HEK293 (cell line): Measurements from ENCODE around the gene STARD9.

ENCODE experiments used
- CTCF ChIA-PET: fragments of 350-600 bp; formaldehyde crosslinking; extraction: SDS; loops from one replicate; lab custom pipeline; 2021; ENCODE audit warnings: antibody characterized with exemption; lab: Yijun Ruan, JAX
- POLR2A ChIA-PET: fragments of 300-600 bp; formaldehyde crosslinking; extraction: SDS; loops from one replicate; lab custom pipeline; 2020; ENCODE audit warnings: antibody characterized with exemption, inconsistent platforms; lab: Yijun Ruan, JAX
- H3K27ac ChIP-seq: fragments of 200-500 bp; sonication (Bioruptor generic); 2 replicates; pipeline ENCODE4 v1.5.1; 2014; ENCODE audit warnings: low read depth, low read length, control low read depth, inconsistent platforms; ENCODE audit errors: extremely low read depth
- H3K36me3 ChIP-seq, 2 experiments: fragments of 200-500 bp in 1 of 2; sonication (Bioruptor generic) in 1 of 2; 1 replicate in 1 of 2; 2 replicates in 1 of 2; pipeline ENCODE4 v1.5.1; 2014 to 2017; ENCODE audit warnings: inconsistent platforms in 2 of 2, low read length in 2 of 2; ENCODE audit not compliant: control insufficient read depth in 2 of 2, insufficient read depth in 1 of 2
- H3K4me1 ChIP-seq: fragments of 200-500 bp; sonication (Bioruptor generic); 2 replicates; pipeline ENCODE4 v1.5.1; 2014; ENCODE audit warnings: mild to moderate bottlenecking, low read length, inconsistent platforms; ENCODE audit not compliant: control insufficient read depth, insufficient read depth
- H3K4me3 ChIP-seq: 2 replicates; pipeline ENCODE4 v1.5.1; 2011; ENCODE audit warnings: low read depth, mild to moderate bottlenecking, control low read depth, low read length, moderate library complexity
- H3K9me3 ChIP-seq: fragments of 200-500 bp; sonication (Bioruptor generic); 2 replicates; pipeline ENCODE4 v1.5.1; 2014; ENCODE audit warnings: low read depth, low read length, inconsistent platforms; ENCODE audit not compliant: control insufficient read depth, insufficient read depth
- EGR2 ChIP-seq: fragments of 450-650 bp; formaldehyde crosslinking; IDR thresholded peaks from 2 replicates; pipeline ENCODE4 v1.5.1; 2016; ENCODE audit warnings: low read depth, missing biosample characterization, missing genetic modification characterization
- MEIS1 ChIP-seq: sonication (generic); formaldehyde crosslinking; IDR thresholded peaks from 2 replicates; pipeline ENCODE4 v1.8.1; 2022; ENCODE audit warnings: missing genetic modification reagents, mild to moderate bottlenecking, borderline replicate concordance
- ZBTB7A ChIP-seq: fragments of 450-650 bp; formaldehyde crosslinking; IDR thresholded peaks from 2 replicates; pipeline ENCODE4 v1.5.1; 2016; ENCODE audit warnings: low read depth, missing biosample characterization, missing genetic modification characterization
- ZIC2 ChIP-seq: fragments of 450-650 bp; formaldehyde crosslinking; IDR thresholded peaks from 2 replicates; pipeline ENCODE4 v1.5.1; 2016; ENCODE audit warnings: missing biosample characterization, missing genetic modification characterization
- ZNF132 ChIP-seq: fragments of 450-650 bp; formaldehyde crosslinking; IDR thresholded peaks from 2 replicates; pipeline ENCODE4 v1.5.1; 2017; ENCODE audit warnings: missing biosample characterization, missing genetic modification characterization, borderline replicate concordance
- ZNF335 ChIP-seq: fragments of 450-650 bp; formaldehyde crosslinking; conservative IDR thresholded peaks from 2 replicates; pipeline ENCODE4 v1.5.1; 2016; ENCODE audit warnings: missing biosample characterization, missing genetic modification characterization
- ZNF707 ChIP-seq: fragments of 450-650 bp; formaldehyde crosslinking; IDR thresholded peaks from 2 replicates; pipeline ENCODE4 v1.5.1; 2016; ENCODE audit warnings: missing biosample characterization, missing genetic modification characterization
- ZNF747 ChIP-seq: fragments of 450-650 bp; formaldehyde crosslinking; IDR thresholded peaks from 2 replicates; pipeline ENCODE4 v1.5.1; 2016; ENCODE audit warnings: missing biosample characterization, missing genetic modification characterization
- TF ChIP-seq, protein P1 (sequence below): fragments of 450-650 bp; formaldehyde crosslinking; IDR thresholded peaks from 2 replicates; pipeline ENCODE4 v1.5.1; 2016; ENCODE audit warnings: missing biosample characterization, missing genetic modification characterization
- TF ChIP-seq, protein P2 (sequence below): fragments of 450-650 bp; IDR thresholded peaks from 2 replicates; pipeline ENCODE4 v1.5.1; 2018; ENCODE audit warnings: missing biosample characterization, mild to moderate bottlenecking, missing genetic modification characterization
- TF ChIP-seq, protein P3 (sequence below): fragments of 450-650 bp; formaldehyde crosslinking; IDR thresholded peaks from 2 replicates; pipeline ENCODE4 v1.5.1; 2017; ENCODE audit warnings: missing biosample characterization, missing genetic modification characterization

STARD9 gene

DNA sequence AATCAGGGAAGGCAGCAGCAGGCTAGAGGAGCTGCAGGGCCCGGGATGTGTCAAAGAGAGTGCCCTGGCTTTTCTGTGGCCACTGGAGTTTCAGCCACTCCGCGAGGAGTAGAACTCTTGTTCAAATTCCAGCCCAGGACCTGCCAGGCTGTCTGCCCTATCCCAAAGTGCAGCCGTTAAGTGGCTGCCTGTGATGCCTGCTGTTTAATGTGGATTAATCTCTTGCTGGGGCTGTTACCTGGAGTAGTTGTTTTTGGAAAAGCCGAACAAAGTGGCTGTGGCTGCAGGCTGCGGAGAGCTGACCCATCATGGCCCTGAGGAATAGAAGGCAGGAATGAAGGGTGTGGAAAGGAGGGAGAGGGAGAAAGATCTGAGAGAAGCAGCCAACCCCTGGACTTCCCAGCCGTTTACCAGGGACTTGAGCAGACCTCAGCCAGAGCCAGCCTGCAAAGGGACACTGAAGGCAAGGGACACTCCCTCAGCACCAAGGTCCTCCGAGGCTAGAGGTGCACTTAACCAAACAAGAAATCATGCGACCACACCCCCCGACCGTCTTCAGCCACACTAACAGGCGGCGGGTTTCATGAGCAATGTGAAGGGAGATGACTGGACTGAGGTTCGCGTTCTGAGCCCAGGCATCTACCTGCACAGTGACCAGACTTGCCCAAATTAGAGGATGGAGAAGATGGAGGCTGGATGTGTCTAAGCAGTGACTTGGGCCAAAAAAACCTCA lies 156.9 kb downstream of the STARD9 start:
- Histone ChIP-seq H3K4me1 (peaks cover 4% of the 10 kb centered on the region; the same call in 1 of the 2 replicates), H3K36me3 (peaks cover 6 to 80% of the 10 kb centered on the region in 2 experiments), H3K4me3 (no peak overlapping the region), H3K9me3 (no peaks in the 10 kb centered on the region), H3K27ac (no peak overlapping the region)
- TF ChIP-seq ZNF132, result no peak
- peak; percentile 60 for TF ChIP-seq ZIC2 (tag by site-specific recombination)
- ChIA-PET CTCF (interaction anchor here (0.6 to 1.3 kb wide), 5 partner anchors 49 to 606 kb away, joined by 3 to 5 read pairs (median 4); no protein-coding TSS in a partner anchor), POLR2A (no interaction called here)

DNA sequence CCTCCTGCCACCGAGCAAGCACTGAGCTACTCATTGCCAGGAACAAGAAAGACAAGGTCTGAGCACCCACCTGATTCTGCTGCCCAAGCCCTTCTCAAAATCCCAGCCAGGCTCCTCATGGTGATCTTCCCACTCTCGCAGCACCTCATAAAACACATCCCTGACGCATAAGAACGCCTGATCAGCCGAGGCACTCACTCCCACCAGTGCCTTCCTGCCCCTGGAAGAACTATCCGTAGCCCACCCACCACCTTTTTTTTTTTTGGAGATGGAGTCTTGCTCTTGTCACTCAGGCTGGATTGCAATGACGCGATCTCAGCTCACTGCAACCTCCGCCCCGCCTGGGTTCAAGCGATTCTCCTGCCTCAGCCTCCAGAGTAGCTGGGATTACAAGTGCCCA lies 157.6 kb downstream of the STARD9 start:
- no peak overlapping the region for H3K27ac ChIP-seq
- no peaks in the 10 kb centered on the region for H3K9me3 ChIP-seq
- CTCF ChIA-PET, result interaction anchor here (0.5 to 1.2 kb wide), 2 partner anchors 196 to 471 kb away, joined by 3 to 4 read pairs; no protein-coding TSS in a partner anchor
- TF ChIP-seq MEIS1 (CRISPR knock-in tag) (no peak), EGR2 (tag by site-specific recombination) (peak; percentile 63)
- TF ChIP-seq, all 188 proteins: peak for 1
- POLR2A ChIA-PET, result interaction anchor here (1.1 kb wide), 1 partner anchor 15 kb away, joined by 3 read pairs; no protein-coding TSS in a partner anchor
- peaks cover 4% of the 10 kb centered on the region; the same call in 1 of the 2 replicates for H3K4me1 ChIP-seq
- peaks cover 6 to 73% of the 10 kb centered on the region in 2 experiments for H3K36me3 ChIP-seq
- no peak overlapping the region for H3K4me3 ChIP-seq

DNA sequence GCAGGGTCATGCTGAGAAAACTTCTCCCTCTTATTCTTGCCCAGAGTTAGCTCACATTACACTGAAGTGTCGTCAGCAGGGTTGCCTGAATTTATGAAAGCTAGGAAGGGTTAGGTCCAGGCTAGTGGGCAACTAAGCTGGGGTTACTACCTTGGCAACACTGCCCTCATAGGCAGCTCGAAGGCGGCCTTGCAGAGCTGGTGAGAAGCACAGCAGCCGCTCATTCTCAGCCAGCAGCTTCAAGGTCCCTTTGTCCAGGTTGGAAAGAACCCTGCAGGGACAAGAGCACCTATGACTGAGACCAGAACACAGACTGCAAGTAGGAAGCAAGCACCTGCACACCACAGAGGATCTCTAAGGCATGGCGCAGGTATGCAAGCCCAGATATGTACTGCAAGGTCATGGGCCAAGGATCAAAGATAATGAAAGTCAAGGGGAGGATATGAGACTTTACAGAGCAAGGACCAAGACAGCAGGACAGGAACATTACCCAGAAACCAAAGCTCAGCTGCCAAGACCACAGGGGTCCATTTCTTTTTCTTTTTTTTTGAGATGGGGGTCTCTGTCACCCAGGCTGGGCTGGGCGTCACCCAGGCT lies 158.8 kb downstream of the STARD9 start:
- TF ChIP-seq, protein P1, sequence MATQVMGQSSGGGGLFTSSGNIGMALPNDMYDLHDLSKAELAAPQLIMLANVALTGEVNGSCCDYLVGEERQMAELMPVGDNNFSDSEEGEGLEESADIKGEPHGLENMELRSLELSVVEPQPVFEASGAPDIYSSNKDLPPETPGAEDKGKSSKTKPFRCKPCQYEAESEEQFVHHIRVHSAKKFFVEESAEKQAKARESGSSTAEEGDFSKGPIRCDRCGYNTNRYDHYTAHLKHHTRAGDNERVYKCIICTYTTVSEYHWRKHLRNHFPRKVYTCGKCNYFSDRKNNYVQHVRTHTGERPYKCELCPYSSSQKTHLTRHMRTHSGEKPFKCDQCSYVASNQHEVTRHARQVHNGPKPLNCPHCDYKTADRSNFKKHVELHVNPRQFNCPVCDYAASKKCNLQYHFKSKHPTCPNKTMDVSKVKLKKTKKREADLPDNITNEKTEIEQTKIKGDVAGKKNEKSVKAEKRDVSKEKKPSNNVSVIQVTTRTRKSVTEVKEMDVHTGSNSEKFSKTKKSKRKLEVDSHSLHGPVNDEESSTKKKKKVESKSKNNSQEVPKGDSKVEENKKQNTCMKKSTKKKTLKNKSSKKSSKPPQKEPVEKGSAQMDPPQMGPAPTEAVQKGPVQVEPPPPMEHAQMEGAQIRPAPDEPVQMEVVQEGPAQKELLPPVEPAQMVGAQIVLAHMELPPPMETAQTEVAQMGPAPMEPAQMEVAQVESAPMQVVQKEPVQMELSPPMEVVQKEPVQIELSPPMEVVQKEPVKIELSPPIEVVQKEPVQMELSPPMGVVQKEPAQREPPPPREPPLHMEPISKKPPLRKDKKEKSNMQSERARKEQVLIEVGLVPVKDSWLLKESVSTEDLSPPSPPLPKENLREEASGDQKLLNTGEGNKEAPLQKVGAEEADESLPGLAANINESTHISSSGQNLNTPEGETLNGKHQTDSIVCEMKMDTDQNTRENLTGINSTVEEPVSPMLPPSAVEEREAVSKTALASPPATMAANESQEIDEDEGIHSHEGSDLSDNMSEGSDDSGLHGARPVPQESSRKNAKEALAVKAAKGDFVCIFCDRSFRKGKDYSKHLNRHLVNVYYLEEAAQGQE, result no peak
- TF ChIP-seq ZBTB7A (tag by site-specific recombination), result no peak
- TF ChIP-seq ZNF335, result no peak
- TF ChIP-seq, protein P2, sequence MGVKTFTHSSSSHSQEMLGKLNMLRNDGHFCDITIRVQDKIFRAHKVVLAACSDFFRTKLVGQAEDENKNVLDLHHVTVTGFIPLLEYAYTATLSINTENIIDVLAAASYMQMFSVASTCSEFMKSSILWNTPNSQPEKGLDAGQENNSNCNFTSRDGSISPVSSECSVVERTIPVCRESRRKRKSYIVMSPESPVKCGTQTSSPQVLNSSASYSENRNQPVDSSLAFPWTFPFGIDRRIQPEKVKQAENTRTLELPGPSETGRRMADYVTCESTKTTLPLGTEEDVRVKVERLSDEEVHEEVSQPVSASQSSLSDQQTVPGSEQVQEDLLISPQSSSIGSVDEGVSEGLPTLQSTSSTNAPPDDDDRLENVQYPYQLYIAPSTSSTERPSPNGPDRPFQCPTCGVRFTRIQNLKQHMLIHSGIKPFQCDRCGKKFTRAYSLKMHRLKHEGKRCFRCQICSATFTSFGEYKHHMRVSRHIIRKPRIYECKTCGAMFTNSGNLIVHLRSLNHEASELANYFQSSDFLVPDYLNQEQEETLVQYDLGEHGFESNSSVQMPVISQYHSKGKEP (tag by site-specific recombination), result no peak
- TF ChIP-seq, protein P3, sequence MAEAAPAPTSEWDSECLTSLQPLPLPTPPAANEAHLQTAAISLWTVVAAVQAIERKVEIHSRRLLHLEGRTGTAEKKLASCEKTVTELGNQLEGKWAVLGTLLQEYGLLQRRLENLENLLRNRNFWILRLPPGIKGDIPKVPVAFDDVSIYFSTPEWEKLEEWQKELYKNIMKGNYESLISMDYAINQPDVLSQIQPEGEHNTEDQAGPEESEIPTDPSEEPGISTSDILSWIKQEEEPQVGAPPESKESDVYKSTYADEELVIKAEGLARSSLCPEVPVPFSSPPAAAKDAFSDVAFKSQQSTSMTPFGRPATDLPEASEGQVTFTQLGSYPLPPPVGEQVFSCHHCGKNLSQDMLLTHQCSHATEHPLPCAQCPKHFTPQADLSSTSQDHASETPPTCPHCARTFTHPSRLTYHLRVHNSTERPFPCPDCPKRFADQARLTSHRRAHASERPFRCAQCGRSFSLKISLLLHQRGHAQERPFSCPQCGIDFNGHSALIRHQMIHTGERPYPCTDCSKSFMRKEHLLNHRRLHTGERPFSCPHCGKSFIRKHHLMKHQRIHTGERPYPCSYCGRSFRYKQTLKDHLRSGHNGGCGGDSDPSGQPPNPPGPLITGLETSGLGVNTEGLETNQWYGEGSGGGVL (tag by site-specific recombination), result no peak
- TF ChIP-seq ZNF707 (tag by site-specific recombination), result no peak
- no peak for TF ChIP-seq ZNF747 (tag by site-specific recombination)
- H3K27ac ChIP-seq, result no peak overlapping the region
- H3K4me1 ChIP-seq, result peaks cover 4% of the 10 kb centered on the region; the same call in 1 of the 2 replicates
- ChIA-PET POLR2A (interaction anchor here (0.6 to 1.1 kb wide), 2 partner anchors 16 to 157 kb away, joined by 3 to 4 read pairs; no protein-coding TSS in a partner anchor), CTCF (interaction anchor here (0.6 to 1.4 kb wide), 2 partner anchors 189 to 193 kb away, joined by 7 to 8 read pairs; no protein-coding TSS in a partner anchor)
- H3K4me3 ChIP-seq, result no peak overlapping the region
- H3K9me3 ChIP-seq, result no peaks in the 10 kb centered on the region
- H3K36me3 ChIP-seq, result peaks cover 6 to 62% of the 10 kb centered on the region in 2 experiments
